ENCODE measurements around the gene FZR1. TPM values are rescaled to one million over a fixed set of nuclear protein-coding genes. Genes with fewer than 3 reads are reported as not detected.

The FZR1 gene
- total RNA-seq, 1 donor from 2014 or later: 16.4 TPM

DNA sequence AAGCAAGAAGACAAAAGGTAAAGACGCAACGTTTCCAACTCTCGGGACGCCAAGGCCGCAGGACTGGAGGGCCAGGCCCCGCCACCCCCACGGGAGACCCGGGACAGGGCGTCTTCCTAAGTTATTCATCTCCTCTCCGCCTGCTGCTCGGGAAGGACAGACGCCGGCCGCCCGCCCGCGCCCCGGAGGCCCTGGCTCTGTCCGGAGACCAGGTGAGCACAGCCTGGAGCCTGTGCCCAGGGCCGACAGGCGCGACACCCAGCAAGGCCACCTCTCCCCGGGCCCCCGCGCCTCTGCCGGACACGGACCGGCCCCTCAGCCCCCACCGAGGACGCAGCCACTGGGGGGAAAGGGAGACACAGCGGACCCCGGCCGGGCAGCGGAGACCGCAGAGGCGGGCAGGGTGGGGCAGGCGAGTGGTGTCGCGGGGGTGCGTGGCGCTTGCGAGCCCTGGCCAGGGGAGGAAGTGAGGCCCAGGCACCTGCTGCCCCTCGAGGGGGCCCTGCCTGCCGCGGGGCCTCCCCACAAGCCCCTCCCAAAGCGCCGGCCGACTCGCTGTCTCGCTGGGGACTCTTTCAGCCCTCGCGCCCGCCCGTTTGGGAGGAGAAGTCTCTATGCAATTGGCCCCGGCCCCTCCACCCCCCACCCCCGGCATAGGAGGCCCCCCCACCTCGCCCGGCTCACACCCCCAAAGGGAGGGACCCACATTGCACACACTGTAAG lies 43.0 kb upstream of the FZR1 start:
- Mint-ChIP-seq H3K27ac (no peak overlapping the region), H3K9me3 (peaks cover 6% of the 10 kb centered on the region), H3K4me3 (peak overlapping the region; percentile 24), H3K27me3 (ENCODE audit: insufficient read depth, low read depth) (peaks cover 57% of the 10 kb centered on the region), H3K36me3 (no peaks in the 10 kb centered on the region), H3K4me1 (peaks cover 14% of the 10 kb centered on the region)
- H2AFZ ChIP-seq (replicated peaks): no peak overlapping the region
- peaks cover 98% of the 10 kb centered on the region for H3K27me3 ChIP-seq
- H3K79me2 ChIP-seq (ENCODE audit: low read depth): no peaks in the 10 kb centered on the region
- H3K36me3 ChIP-seq: no peaks in the 10 kb centered on the region
- H4K20me1 ChIP-seq (ENCODE audit: low read depth): peaks cover 12% of the 10 kb centered on the region
- H3K4me1 ChIP-seq: peaks cover 31% of the 10 kb centered on the region
- peak overlapping the region; percentile 39 for H3K4me3 ChIP-seq
- H3K27ac ChIP-seq: no peak overlapping the region
- peak; percentile 51 for DNase-seq (ENCODE audit: low spot score)
- peak overlapping the region; percentile 72 for H3K4me2 ChIP-seq
- H3K9me3 ChIP-seq (ENCODE audit: low read depth): no peaks in the 10 kb centered on the region
- H3K9ac ChIP-seq: no peak overlapping the region
- TF ChIP-seq EZH2 (IDR thresholded peaks at IDR 0.05): peak; percentile 88
- TF ChIP-seq EZH2phosphoT487 (IDR thresholded peaks at IDR 0.05): peak; percentile 68
- TF ChIP-seq, protein P1, sequence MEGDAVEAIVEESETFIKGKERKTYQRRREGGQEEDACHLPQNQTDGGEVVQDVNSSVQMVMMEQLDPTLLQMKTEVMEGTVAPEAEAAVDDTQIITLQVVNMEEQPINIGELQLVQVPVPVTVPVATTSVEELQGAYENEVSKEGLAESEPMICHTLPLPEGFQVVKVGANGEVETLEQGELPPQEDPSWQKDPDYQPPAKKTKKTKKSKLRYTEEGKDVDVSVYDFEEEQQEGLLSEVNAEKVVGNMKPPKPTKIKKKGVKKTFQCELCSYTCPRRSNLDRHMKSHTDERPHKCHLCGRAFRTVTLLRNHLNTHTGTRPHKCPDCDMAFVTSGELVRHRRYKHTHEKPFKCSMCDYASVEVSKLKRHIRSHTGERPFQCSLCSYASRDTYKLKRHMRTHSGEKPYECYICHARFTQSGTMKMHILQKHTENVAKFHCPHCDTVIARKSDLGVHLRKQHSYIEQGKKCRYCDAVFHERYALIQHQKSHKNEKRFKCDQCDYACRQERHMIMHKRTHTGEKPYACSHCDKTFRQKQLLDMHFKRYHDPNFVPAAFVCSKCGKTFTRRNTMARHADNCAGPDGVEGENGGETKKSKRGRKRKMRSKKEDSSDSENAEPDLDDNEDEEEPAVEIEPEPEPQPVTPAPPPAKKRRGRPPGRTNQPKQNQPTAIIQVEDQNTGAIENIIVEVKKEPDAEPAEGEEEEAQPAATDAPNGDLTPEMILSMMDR (IDR thresholded peaks at IDR 0.05): no peak
- H3F3A ChIP-seq (ENCODE audit: low read depth): peaks cover 13% of the 10 kb centered on the region

DNA sequence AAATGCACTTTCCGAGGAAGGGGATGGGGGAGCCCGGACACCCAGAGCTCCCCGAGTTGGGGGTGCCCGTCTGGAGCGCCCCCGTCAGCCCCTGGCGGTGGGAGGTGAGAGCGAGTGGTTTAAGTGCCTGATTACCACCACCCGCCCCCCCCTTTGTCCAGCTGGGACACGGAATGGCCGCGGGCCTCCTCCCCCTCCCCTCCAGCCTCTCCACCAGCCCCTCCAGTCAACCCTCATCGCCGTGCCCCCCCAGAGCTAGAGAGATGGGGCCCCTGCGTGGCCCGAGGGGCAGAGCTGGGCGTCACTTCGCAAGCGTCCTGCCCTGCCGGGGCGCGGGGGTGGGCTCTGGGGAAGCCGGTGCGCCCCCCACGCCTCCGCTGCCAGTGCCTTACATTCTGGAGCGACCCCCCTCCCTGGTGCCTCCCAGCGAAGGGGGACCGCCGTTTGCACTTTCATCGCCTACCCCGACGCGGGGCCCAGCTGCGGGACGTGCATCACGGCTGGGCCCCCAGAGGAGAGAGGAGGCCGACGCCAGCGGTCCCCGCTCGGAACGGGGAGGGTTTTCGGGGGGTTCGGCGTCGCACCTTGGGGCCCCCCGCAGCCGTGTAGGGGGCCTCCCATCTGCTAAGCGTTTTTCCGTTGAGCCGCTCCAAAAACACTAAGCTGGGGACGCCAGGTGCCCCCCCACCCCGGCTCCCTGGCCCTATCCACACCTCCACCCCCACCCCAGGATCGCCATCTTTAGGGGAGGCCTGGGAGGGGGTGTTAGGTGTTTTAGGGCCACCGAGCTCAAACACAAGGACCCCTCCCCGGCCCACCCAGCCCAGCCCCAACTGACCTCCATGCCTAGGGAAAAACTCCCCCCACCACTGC lies 42.2 kb upstream of the FZR1 start:
- Mint-ChIP-seq H3K36me3 (no peaks in the 10 kb centered on the region), H3K4me3 (no peak overlapping the region), H3K9me3 (peaks cover 10% of the 10 kb centered on the region), H3K27ac (no peak overlapping the region), H3K27me3 (ENCODE audit: insufficient read depth, low read depth) (peaks cover 60% of the 10 kb centered on the region), H3K4me1 (peaks cover 7% of the 10 kb centered on the region)
- Histone ChIP-seq H3K4me2 (peak overlapping the region; percentile 72), H3F3A (ENCODE audit: low read depth) (peaks cover 10% of the 10 kb centered on the region), H3K79me2 (ENCODE audit: low read depth) (no peaks in the 10 kb centered on the region), H2AFZ (replicated peaks) (no peak overlapping the region), H4K20me1 (ENCODE audit: low read depth) (peaks cover 12% of the 10 kb centered on the region), H3K4me3 (peak overlapping the region; percentile 39), H3K4me1 (peaks cover 24% of the 10 kb centered on the region), H3K27me3 (peaks cover 98% of the 10 kb centered on the region), H3K27ac (no peak overlapping the region), H3K36me3 (no peaks in the 10 kb centered on the region), H3K9ac (no peak overlapping the region), H3K9me3 (ENCODE audit: low read depth) (no peaks in the 10 kb centered on the region)
- peak; percentile 58 for DNase-seq (ENCODE audit: low spot score)
- peak; percentile 57 for TF ChIP-seq EZH2 (IDR thresholded peaks at IDR 0.05)
- TF ChIP-seq, protein P1 (IDR thresholded peaks at IDR 0.05): peak; percentile 40
- TF ChIP-seq EZH2phosphoT487 (IDR thresholded peaks at IDR 0.05): peak; percentile 61

DNA sequence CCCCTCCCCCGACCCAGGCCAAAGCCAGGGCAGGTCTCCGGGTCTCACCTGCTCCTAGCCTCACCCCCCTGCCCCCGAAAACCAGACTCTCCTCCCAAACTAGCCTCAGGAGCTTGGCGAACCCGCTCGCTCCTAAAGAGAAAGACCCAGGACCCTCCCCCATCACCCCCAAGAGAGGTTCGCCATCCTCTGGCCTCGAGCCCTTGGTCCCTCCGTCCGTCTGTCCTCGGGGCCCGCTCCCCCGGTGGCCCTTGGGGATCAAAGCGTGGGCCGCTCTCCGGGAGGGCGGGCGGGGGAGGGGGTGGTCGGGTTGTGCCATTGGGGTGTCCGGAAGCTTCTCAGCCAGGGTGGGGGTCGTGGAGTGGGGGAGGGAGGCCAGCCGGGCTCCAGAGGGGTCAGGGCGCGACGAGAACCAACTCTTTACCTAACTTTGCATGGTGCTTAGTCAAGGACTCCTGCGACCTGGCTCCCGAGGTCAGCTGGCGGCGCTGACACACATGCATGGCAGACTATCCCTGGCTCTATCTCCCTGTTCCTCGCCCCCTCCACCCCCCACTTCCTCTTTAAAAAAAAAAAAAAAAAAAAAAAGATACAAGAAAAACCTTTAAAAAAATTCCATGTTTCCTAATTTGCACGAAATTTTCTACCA lies 41.4 kb upstream of the FZR1 start:
- Mint-ChIP-seq H3K4me1 (peaks cover 3% of the 10 kb centered on the region), H3K4me3 (no peak overlapping the region), H3K36me3 (no peaks in the 10 kb centered on the region), H3K27me3 (ENCODE audit: insufficient read depth, low read depth) (peaks cover 56% of the 10 kb centered on the region), H3K27ac (no peak overlapping the region), H3K9me3 (peaks cover 14% of the 10 kb centered on the region)
- H3F3A ChIP-seq (ENCODE audit: low read depth): peaks cover 10% of the 10 kb centered on the region
- peak overlapping the region; percentile 72 for H3K4me2 ChIP-seq
- no peak overlapping the region for H2AFZ ChIP-seq (replicated peaks)
- H3K36me3 ChIP-seq: no peaks in the 10 kb centered on the region
- H3K4me3 ChIP-seq: peak overlapping the region; percentile 17
- TF ChIP-seq EZH2phosphoT487 (IDR thresholded peaks at IDR 0.05) (peak; percentile 4), EZH2 (IDR thresholded peaks at IDR 0.05) (no peak)
- peaks cover 12% of the 10 kb centered on the region for H4K20me1 ChIP-seq (ENCODE audit: low read depth)
- no peaks in the 10 kb centered on the region for H3K9me3 ChIP-seq (ENCODE audit: low read depth)
- H3K27ac ChIP-seq: no peak overlapping the region
- H3K4me1 ChIP-seq: peaks cover 20% of the 10 kb centered on the region
- H3K9ac ChIP-seq: no peak overlapping the region
- DNase-seq (ENCODE audit: low spot score): peak; percentile 47
- H3K27me3 ChIP-seq: peaks cover 98% of the 10 kb centered on the region
- no peaks in the 10 kb centered on the region for H3K79me2 ChIP-seq (ENCODE audit: low read depth)
